GM18502 (cell line): ENCODE measurements around the gene C16orf46.
A peak's percentile ranks its signal among the peaks of the same experiment; 100 is the strongest.
"Not testable (repeated sequence)": the region's sequence is repeated elsewhere in the genome, so short reads cannot be mapped to it uniquely, and the experiment has no call there.

Experiments used
- ATAC-seq: cut with Tn5 transposase; IDR thresholded peaks from one replicate; pipeline ENCODE4 v1.9.1; 2021; ENCODE audit warnings: mild to moderate bottlenecking; ENCODE audit not compliant: unreplicated experiment, poor library complexity

C16orf46 gene

GRCh38 chr16:81077076-81077940 is at the start of gene C16orf46:
TSS of gene C16orf46 (minus strand) at chr16:81077238. CDS start at chr16:81063955, 13,283 bp downstream.
- ATAC-seq: peak; percentile 94

- ATAC-seq: no peak
Measured at GRCh38 chr16:81123092-81123852, 46.2 kb upstream of the C16orf46 start.

GRCh38 chr16:81121474-81121990 is 44.5 kb upstream of the C16orf46 start:
- ATAC-seq: no peak

GRCh38 chr16:81117436-81117835 is 40.4 kb upstream of the C16orf46 start:
- no peak for ATAC-seq

- ATAC-seq: no peak
Measured at GRCh38 chr16:81116285-81116684, 39.2 kb upstream of the C16orf46 start.

- ATAC-seq: no peak
Measured at GRCh38 chr16:81112453-81112852, 35.4 kb upstream of the C16orf46 start.

GRCh38 chr16:81109274-81109673 is 32.2 kb upstream of the C16orf46 start:
- not testable (repeated sequence) for ATAC-seq

GRCh38 chr16:81107511-81107910 is 30.5 kb upstream of the C16orf46 start:
- no peak for ATAC-seq

- no peak for ATAC-seq
Measured at GRCh38 chr16:81106826-81107503, 29.9 kb upstream of the C16orf46 start.

- ATAC-seq: no peak
Measured at GRCh38 chr16:81105946-81106345, 28.9 kb upstream of the C16orf46 start.

- ATAC-seq: no peak
Measured at GRCh38 chr16:81101702-81102101, 24.7 kb upstream of the C16orf46 start.

- ATAC-seq: no peak
Measured at GRCh38 chr16:81099958-81100357, 22.9 kb upstream of the C16orf46 start.

GRCh38 chr16:81097230-81097629 is 20.2 kb upstream of the C16orf46 start:
- no peak for ATAC-seq

- no peak for ATAC-seq
Measured at GRCh38 chr16:81096715-81097208, 19.7 kb upstream of the C16orf46 start.

- ATAC-seq: peak; percentile 98
Measured at GRCh38 chr16:81095953-81096714, 19.1 kb upstream of the C16orf46 start, which contains the start of gene GCSH. TSS of gene GCSH (minus strand) at chr16:81096395. CDS start at chr16:81096278, 117 bp downstream.

GRCh38 chr16:81095653-81095952 is 18.6 kb upstream of the C16orf46 start:
- ATAC-seq: peak; percentile 3

- ATAC-seq: no peak
Measured at GRCh38 chr16:81094771-81095251, 17.8 kb upstream of the C16orf46 start.

- no peak for ATAC-seq
Measured at GRCh38 chr16:81088836-81089235, 11.8 kb upstream of the C16orf46 start.

- no peak for ATAC-seq
Measured at GRCh38 chr16:81081014-81081413, 4.0 kb upstream of the C16orf46 start.

GRCh38 chr16:81080233-81080632 is 3.2 kb upstream of the C16orf46 start:
- no peak for ATAC-seq
